GM12878 (cell line): ENCODE measurements around the gene DTL. TPM values are rescaled to one million over a fixed set of nuclear protein-coding genes. Genes with fewer than 3 reads are reported as not detected.

Experiments used
- ATAC-seq: fragments of 200-7000 bp; cut with Tn5 transposase; 3 replicates; pipeline ENCODE4 v1.9.1; 2020; ENCODE audit warnings: mild to moderate bottlenecking, moderate library complexity
- BruUV-seq: library from RNA; stranded (reverse); fragments of 400-500 nt; replicated peaks from 2 replicates; lab custom pipeline; 2021; lab: Mats Ljungman, UMichigan
- CTCF ChIA-PET: fragments of 300-600 bp; sonication (Branson Sonifier 250); formaldehyde crosslinking; extraction: SDS; loops from one replicate; lab custom pipeline; 2021; ENCODE audit warnings: inconsistent platforms; lab: Yijun Ruan, JAX
- POLR2A ChIA-PET: fragments of 350-600 bp; formaldehyde crosslinking; extraction: SDS; loops from one replicate; lab custom pipeline; 2021; ENCODE audit warnings: inconsistent platforms; lab: Charles Lee
- RAD21 ChIA-PET: fragments of 300-600 bp; sonication (Branson Sonifier 250); formaldehyde crosslinking; loops from one replicate; lab custom pipeline; 2023; ENCODE audit warnings: antibody characterized with exemption; ENCODE audit not compliant: unreplicated experiment; lab: Charles Lee
- SMC1A ChIA-PET: fragments of 300-600 bp; sonication (Branson Sonifier 250); formaldehyde crosslinking; loops from one replicate; lab custom pipeline; 2023; ENCODE audit not compliant: unreplicated experiment, uncharacterized antibody; lab: Charles Lee
- DNase-seq: peaks from one replicate; pipeline ENCODE4 v3.0.0-alpha.2; 2011; ENCODE audit warnings: low read depth, low spot score
- FAIRE-seq: peaks from 3 replicates; lab custom pipeline; 2011; peaks lifted over from hg19 to GRCh38; lab: Jason Lieb, UNC
- H2AFZ ChIP-seq: 2 replicates; pipeline ENCODE4 v1.6.0; 2011; ENCODE audit warnings: low read depth, low read length, control low read depth; ENCODE audit not compliant: control insufficient read depth
- H3K27ac ChIP-seq: 2 replicates; pipeline ENCODE4 v1.5.1; 2011; ENCODE audit warnings: control low read depth; ENCODE audit not compliant: control insufficient read depth, insufficient read depth
- H3K27me3 ChIP-seq, 2 experiments: replicated peaks in 1 of 2; 2 replicates each; pipeline versions ENCODE4 v1.6.0 to v1.6.1; 2011; ENCODE audit warnings: low read length in 1 of 2; ENCODE audit not compliant: control insufficient read depth in 2 of 2, insufficient read depth in 2 of 2
- H3K36me3 ChIP-seq, 2 experiments: 2 replicates each; pipeline ENCODE4 v1.5.1; 2011; ENCODE audit warnings: low read length in 1 of 2; ENCODE audit not compliant: control insufficient read depth in 2 of 2, insufficient read depth in 2 of 2
- H3K4me1 ChIP-seq: 2 replicates; pipeline ENCODE4 v1.6.1; 2011; ENCODE audit warnings: mild to moderate bottlenecking, low read length, moderate library complexity, mixed read lengths; ENCODE audit not compliant: control insufficient read depth, insufficient read depth
- H3K4me2 ChIP-seq: 2 replicates; pipeline ENCODE4 v1.6.0; 2011; ENCODE audit warnings: control low read depth; ENCODE audit not compliant: control insufficient read depth, insufficient read depth
- H3K4me3 ChIP-seq: fragments of 200-600 bp; sonication (generic); 2 replicates; pipeline ENCODE4 v1.5.1; 2016
- H3K79me2 ChIP-seq: 2 replicates; pipeline ENCODE4 v1.6.0; 2011; ENCODE audit warnings: low read length; ENCODE audit not compliant: control insufficient read depth, insufficient read depth
- H3K9ac ChIP-seq: 2 replicates; pipeline ENCODE4 v1.8.0; 2011; ENCODE audit warnings: low read length, control low read depth, mixed read lengths; ENCODE audit not compliant: control insufficient read depth, insufficient read depth
- H3K9me3 ChIP-seq: replicated peaks from 3 replicates; pipeline ENCODE4 v1.5.1; 2011; ENCODE audit warnings: mild to moderate bottlenecking, low read length; ENCODE audit not compliant: control insufficient read depth, insufficient read depth
- H4K20me1 ChIP-seq: 2 replicates; pipeline ENCODE4 v1.6.0; 2011; ENCODE audit not compliant: control insufficient read depth, insufficient read depth
- BCLAF1 ChIP-seq: fragments of 450-650 bp; IDR thresholded peaks from 2 replicates; pipeline ENCODE4 v1.6.1; 2017; ENCODE audit warnings: antibody characterized with exemption, mild to moderate bottlenecking, moderate library complexity
- CBFB ChIP-seq: IDR thresholded peaks from 2 replicates; pipeline ENCODE4 v1.6.1; 2016; ENCODE audit warnings: antibody characterized with exemption, low read depth
- CBX3 ChIP-seq: fragments of 200-600 bp; sonication (generic); IDR thresholded peaks from 2 replicates; pipeline ENCODE4 v1.6.1; 2016; ENCODE audit warnings: low read depth, borderline replicate concordance
- CEBPB ChIP-seq, 2 experiments: fragments of 150-350 bp in 1 of 2; IDR thresholded peaks; 2 replicates each; pipeline ENCODE4 v1.6.1; 2012 to 2014; ENCODE audit warnings: low read depth in 2 of 2, low read length in 2 of 2, borderline replicate concordance in 1 of 2, inconsistent platforms in 1 of 2
- CHD2 ChIP-seq: IDR thresholded peaks from 2 replicates; pipeline ENCODE4 v1.6.1; 2011; ENCODE audit warnings: low read depth, low read length, improper control_type of control experiment, borderline replicate concordance
- ELK1 ChIP-seq: IDR thresholded peaks from 2 replicates; pipeline ENCODE4 v1.6.1; 2012; ENCODE audit warnings: low read depth, low read length, improper control_type of control experiment
- HDAC2 ChIP-seq: fragments of 200-600 bp; sonication (generic); IDR thresholded peaks from 2 replicates; pipeline ENCODE4 v1.6.1; 2017
- NRF1 ChIP-seq: conservative IDR thresholded peaks from 2 replicates; pipeline ENCODE4 v1.6.1; 2011; ENCODE audit warnings: mild to moderate bottlenecking, low read depth, low read length, improper control_type of control experiment
- POLR2AphosphoS2 ChIP-seq: IDR thresholded peaks from 2 replicates; pipeline ENCODE4 v1.6.1; 2011; ENCODE audit warnings: low read depth, mild to moderate bottlenecking, low read length, improper control_type of control experiment, moderate library complexity
- RAD51 ChIP-seq: fragments of 450-650 bp; IDR thresholded peaks from 2 replicates; pipeline ENCODE4 v1.6.1; 2016; ENCODE audit warnings: moderate library complexity, mild to moderate bottlenecking, inconsistent platforms
- RBBP5 ChIP-seq: fragments of 200-600 bp; sonication (generic); conservative IDR thresholded peaks from 2 replicates; pipeline ENCODE4 v1.6.1; 2016
- SP1 ChIP-seq: IDR thresholded peaks from one replicate; pipeline ENCODE4 v1.6.1; 2011; ENCODE audit warnings: low read depth, low read length
- STAT1 ChIP-seq: fragments of 450-650 bp; conservative IDR thresholded peaks from 2 replicates; pipeline ENCODE4 v1.6.1; 2014; ENCODE audit warnings: antibody characterized with exemption, mild to moderate bottlenecking
- WGBS: methylation state at CpG from one replicate; pipeline ENCODE4 v1.1.6; 2016; ENCODE audit warnings: low lambda C conversion rate; ENCODE audit not compliant: insufficient replicate concordance, insufficient coverage; ENCODE audit errors: missing lambda C conversion rate; 5-methylcytosine and 5-hydroxymethylcytosine counted together
- in situ Hi-C: fragments of 300-500 bp; cut with MboI; formaldehyde crosslinking; loops from 9 replicates; pipeline ENCODE4 v1.14.3; 2018; ENCODE audit warnings: mixed read lengths
- intact Hi-C: fragments of 100-400 bp; cut with micrococcal nuclease; formaldehyde crosslinking; loops from one replicate; pipeline ENCODE4 v1.14.2; 2022; ENCODE audit not compliant: unreplicated experiment
- polyA plus RNA-seq, 11 experiments: library from polyadenylated mRNA; depleted of rRNA in 4 of 11; unstranded in 6 of 11; stranded (reverse) in 5 of 11; fragments of >200 nt; fragmentation: Nextera tagmentation in 4 of 11; fragmentation: Illumina TruSeq in 1 of 11; extraction: Ambion mirVana in 4 of 11; extraction: Trizol in 1 of 11; gene quantifications; 1 replicate in 1 of 11; 2 replicates in 10 of 11; pipeline versions ENCODE4 v1.2.1 to v1.2.3, GENCODE V29; 2011 to 2016; ENCODE audit warnings: inconsistent platforms in 2 of 11, missing spikeins in 2 of 11, low read depth in 1 of 11
- total RNA-seq, 4 experiments: library from RNA; depleted of rRNA in 3 of 4; stranded (reverse); fragments of >200 nt in 3 of 4; fragmentation: Illumina TruSeq in 1 of 4; extraction: Trizol in 1 of 4; gene quantifications; 2 replicates each; pipeline versions ENCODE4 v1.2.1 to v1.2.3, GENCODE V29; 2013 to 2021

Gene DTL
- total and polyA plus RNA-seq, 10 of the 15 experiments (the other 5 are each of a cell fraction or from before 2014, with no cell fraction given) = 24.1 to 73.4 (median 52.2) TPM

GRCh38 chr1:212109728-212110127, 74.2 kb downstream of the DTL start:
- no TSS peak for BruUV-seq
- Histone ChIP-seq H3K27me3 (no peaks in the 10 kb centered on the region), H2AFZ (no peak overlapping the region), H3K27ac (no peak overlapping the region), H3K9ac (no peak overlapping the region), H3K4me3 (no peak overlapping the region), H3K4me2 (no peak overlapping the region), H3K4me1 (no peaks in the 10 kb centered on the region), H3K9me3 (no peaks in the 10 kb centered on the region), H4K20me1 (no peaks in the 10 kb centered on the region), H3K79me2 (no peaks in the 10 kb centered on the region), H3K36me3 (peaks cover 3 to 6% of the 10 kb centered on the region in 2 experiments; a peak in 3 of 4 replicates)
- POLR2A ChIA-PET = interaction anchor here (0.5 to 1.1 kb wide), 3 partner anchors 12 to 204 kb away, joined by 3 to 5 read pairs (median 4); no protein-coding TSS in a partner anchor
- no peak for ATAC-seq
- no peak for DNase-seq
- no peak for FAIRE-seq
- CTCF ChIA-PET = interaction anchor here (1.3 kb wide), 1 partner anchor 39 kb away, joined by 4 read pairs; no protein-coding TSS in a partner anchor
- intact Hi-C loops (no loop called here), in situ Hi-C loops (no loop called here)
- no peak for TF ChIP-seq STAT1
- RAD21 ChIA-PET = no interaction called here
- SMC1A ChIA-PET = interaction anchor here (1.2 kb wide), 1 partner anchor 39 kb away, joined by 3 read pairs; no protein-coding TSS in a partner anchor
- 93% methylated on average over 6 of the region's 6 CpGs for WGBS

GRCh38 chr1:212110617-212111016, 75.1 kb downstream of the DTL start:
- no peak for DNase-seq
- H3K27ac ChIP-seq = no peak overlapping the region
- no peak for ATAC-seq
- ChIA-PET POLR2A (no interaction called here), CTCF (interaction anchor here (1.2 to 1.7 kb wide), 5 partner anchors 40 to 345 kb away, joined by 3 to 6 read pairs (median 4); no protein-coding TSS in a partner anchor), RAD21 (no interaction called here), SMC1A (interaction anchor here (2.3 to 2.4 kb wide), 2 partner anchors 9 to 13 kb away, joined by 6 to 8 read pairs; no protein-coding TSS in a partner anchor)
- H3K4me3 ChIP-seq = no peak overlapping the region
- intact Hi-C loops (no loop called here), in situ Hi-C loops (no loop called here)
- FAIRE-seq = no peak
- no peaks in the 10 kb centered on the region for H3K27me3 ChIP-seq
- H4K20me1 ChIP-seq = no peaks in the 10 kb centered on the region
- BruUV-seq = no TSS peak
- H3K9me3 ChIP-seq = no peaks in the 10 kb centered on the region
- no peak overlapping the region for H3K4me2 ChIP-seq
- no peak overlapping the region for H2AFZ ChIP-seq
- no peaks in the 10 kb centered on the region for H3K4me1 ChIP-seq
- H3K9ac ChIP-seq = no peak overlapping the region
- WGBS = 91% methylated on average over 2 of the region's 2 CpGs
- no peaks in the 10 kb centered on the region for H3K79me2 ChIP-seq
- H3K36me3 ChIP-seq = peaks cover 1 to 2% of the 10 kb centered on the region in 2 experiments; a peak in 3 of 4 replicates
- TF ChIP-seq CBX3 (no peak), ELK1 (no peak), NRF1 (no peak), RAD51 (no peak), CEBPB (IDR thresholded peaks at IDR 0.05; ENCODE audit: borderline replicate concordance in 1 of 2, low read depth in 2 of 2, low read length in 2 of 2) (no peak), POLR2AphosphoS2 (no peak), CBFB (no peak), RBBP5 (no peak), CHD2 (no peak), STAT1 (no peak), BCLAF1 (no peak), SP1 (no peak), HDAC2 (no peak)
